HepG2 (cell line): ENCODE results near the gene DQX1. TPM values are rescaled to one million over a fixed set of nuclear protein-coding genes. Genes with fewer than 3 reads are reported as not detected.

Experiments used
- ARNTL ChIP-seq: sonication (generic); formaldehyde crosslinking; IDR thresholded peaks from 2 replicates; pipeline ENCODE4 v1.4.0; 2020; ENCODE audit warnings: mild to moderate bottlenecking, missing genetic modification reagents
- BRD4 ChIP-seq: sonication (generic); formaldehyde crosslinking; IDR thresholded peaks from 2 replicates; pipeline ENCODE4 v1.4.0; 2020; ENCODE audit warnings: missing genetic modification reagents
- CHD2 ChIP-seq: IDR thresholded peaks from 2 replicates; pipeline ENCODE4 v1.6.1; 2011; ENCODE audit warnings: low read depth, low read length, improper control_type of control experiment
- EED ChIP-seq: sonication (generic); formaldehyde crosslinking; IDR thresholded peaks from 2 replicates; pipeline ENCODE4 v1.5.0; 2020; ENCODE audit warnings: mild to moderate bottlenecking, missing genetic modification reagents
- GTF3A ChIP-seq: sonication (generic); formaldehyde crosslinking; conservative IDR thresholded peaks from 2 replicates; pipeline ENCODE4 v1.4.0; 2020; ENCODE audit warnings: mild to moderate bottlenecking, missing genetic modification reagents
- IRX3 ChIP-seq: sonication (generic); formaldehyde crosslinking; IDR thresholded peaks from 2 replicates; pipeline ENCODE4 v1.8.1; 2023; ENCODE audit warnings: mild to moderate bottlenecking, low read depth, missing genetic modification reagents, borderline replicate concordance
- NFAT5 ChIP-seq: sonication (generic); formaldehyde crosslinking; IDR thresholded peaks from 2 replicates; pipeline ENCODE4 v1.4.0; 2020; ENCODE audit warnings: missing genetic modification reagents
- PRMT3 ChIP-seq: sonication (generic); formaldehyde crosslinking; IDR thresholded peaks from 2 replicates; pipeline ENCODE4 v1.8.1; 2022; ENCODE audit warnings: low read depth, mild to moderate bottlenecking, moderate library complexity, missing genetic modification reagents, borderline replicate concordance
- SUZ12 ChIP-seq: fragments of 150-350 bp; IDR thresholded peaks from 2 replicates; pipeline ENCODE4 v1.6.1; 2014; ENCODE audit warnings: low read depth, low read length
- TBX2 ChIP-seq: sonication (generic); formaldehyde crosslinking; IDR thresholded peaks from 2 replicates; pipeline ENCODE4 v1.5.0; 2020; ENCODE audit warnings: missing genetic modification reagents, mild to moderate bottlenecking, borderline replicate concordance
- ZBTB40 ChIP-seq, 2 experiments: fragments of 450-650 bp in 1 of 2; sonication (generic) in 1 of 2; formaldehyde crosslinking in 1 of 2; IDR thresholded peaks; 2 replicates each; pipeline versions ENCODE4 v1.6.1 to v1.8.0; 2016 to 2022; ENCODE audit warnings: antibody characterized with exemption in 1 of 2, mild to moderate bottlenecking in 1 of 2, missing genetic modification reagents in 1 of 2
- ZNF263 ChIP-seq: sonication (generic); formaldehyde crosslinking; IDR thresholded peaks from 2 replicates; pipeline ENCODE4 v1.4.0; 2020; ENCODE audit warnings: missing genetic modification reagents
- ZNF431 ChIP-seq: sonication (generic); formaldehyde crosslinking; IDR thresholded peaks from 2 replicates; pipeline ENCODE4 v1.9.0; 2022; ENCODE audit warnings: missing genetic modification reagents, low read depth, mild to moderate bottlenecking, borderline replicate concordance
- ZNF616 ChIP-seq: sonication (generic); formaldehyde crosslinking; IDR thresholded peaks from 2 replicates; pipeline ENCODE4 v1.5.0; 2020; ENCODE audit warnings: low read depth, mild to moderate bottlenecking, missing genetic modification reagents
- polyA plus RNA-seq, 8 experiments: library from polyadenylated mRNA; depleted of rRNA in 3 of 8; stranded (reverse) in 7 of 8; unstranded in 1 of 8; fragments of >200 nt; fragmentation: Illumina TruSeq in 4 of 8; extraction: Trizol in 4 of 8; gene quantifications; 2 replicates each; pipeline versions ENCODE4 v1.2.1 to v1.2.3, GENCODE V29; 2011 to 2016; ENCODE audit warnings: low read depth in 4 of 8, missing spikeins in 1 of 8, mixed read lengths in 1 of 8; ENCODE audit not compliant: insufficient read depth in 1 of 8
- total RNA-seq, 5 experiments: library from RNA; depleted of rRNA; stranded (reverse); fragments of >200 nt; fragmentation: Illumina TruSeq; extraction: Trizol; gene quantifications; 2 replicates each; pipeline ENCODE4 v1.2.3, GENCODE V29; 2016; ENCODE audit warnings: low read depth in 1 of 5

The DQX1 gene
- total and polyA plus RNA-seq, 2 of the 13 experiments (the other 11 are each of a cell fraction or from before 2014, with no cell fraction given) = 27.6 to 89.8 TPM

GRCh38 chr2:74472086-74472944 is 53.7 kb downstream of the DQX1 start, which contains the start of gene MRPL53 (continued):
- TF ChIP-seq NFAT5 (CRISPR knock-in tag) (peak; percentile 90), ZNF431 (CRISPR knock-in tag) (peak; percentile 87), ARNTL (CRISPR knock-in tag) (peak; percentile 47; the same call in 1 of the 2 replicates), TBX2 (CRISPR knock-in tag) (peak; percentile 93), EED (peak; percentile 95), ZNF616 (CRISPR knock-in tag) (peak; percentile 91; the same call in 1 of the 2 replicates), GTF3A (CRISPR knock-in tag) (no peak), IRX3 (peak; percentile 71; the same call in 1 of the 2 replicates), ZBTB40 (IDR thresholded peaks at IDR 0.05) (peak; percentile 95), ZBTB40 (CRISPR knock-in tag; IDR thresholded peaks at IDR 0.05) (peak; percentile 89), ZNF263 (no peak; the same call in 1 of the 2 replicates), SUZ12 (no peak), BRD4 (peak; percentile 97), PRMT3 (CRISPR knock-in tag) (peak; percentile 99), CHD2 (0 out of 2 replicates have a peak, but pooled peaks have one; percentile 62)
